Keratinocyte (primary cell): Measurements from ENCODE around the gene SPATA31D1.

Source experiments
- CTCF ChIP-seq, 3 experiments: IDR thresholded peaks in 1 of 3; conservative IDR thresholded peaks in 1 of 3; optimal IDR thresholded peaks in 1 of 3; 2 replicates in 2 of 3; 3 replicates in 1 of 3; pipeline versions ENCODE3 to v1.5.1; 2011; ENCODE audit warnings: low read length in 3 of 3, mild to moderate bottlenecking in 3 of 3, moderate library complexity in 2 of 3, control low read depth in 1 of 3, inconsistent platforms in 1 of 3; ENCODE audit not compliant: insufficient read depth in 2 of 3; ENCODE audit errors: extremely low read depth in 1 of 3
- EZH2 ChIP-seq: IDR thresholded peaks from one replicate; pipeline ENCODE4 v1.6.1; 2012; ENCODE audit warnings: inconsistent platforms, mild to moderate bottlenecking, low read length, moderate library complexity

GRCh38 chr9:82012276-82012675 is 23.7 kb downstream of the SPATA31D1 start:
- no peak for TF ChIP-seq CTCF (optimal IDR thresholded peaks at IDR 0.05 in 1 of 3, IDR thresholded peaks at IDR 0.05 in 1 of 3, conservative IDR thresholded peaks at IDR 0.05 in 1 of 3; ENCODE audit: extremely low read depth in 1 of 3, insufficient read depth in 2 of 3, low read length in 3 of 3)
- TF ChIP-seq EZH2: no peak
